ENCODE data around the gene BRIP1. TPM values are rescaled to one million over a fixed set of nuclear protein-coding genes. Genes with fewer than 3 reads are reported as not detected.
A peak's percentile ranks its signal among the peaks of the same experiment; 100 is the strongest.
"Not testable (repeated sequence)": the region's sequence is repeated elsewhere in the genome, so short reads cannot be mapped to it uniquely, and the experiment has no call there.

BRIP1 gene
- 10 to 100 TPM in 3 of 4 donors, 1 to 10 TPM in 1; 8.1 to 11.7 (median 10.8) TPM for polyA plus RNA-seq (ENCODE audit: insufficient read length in 4 of 4)

DNA sequence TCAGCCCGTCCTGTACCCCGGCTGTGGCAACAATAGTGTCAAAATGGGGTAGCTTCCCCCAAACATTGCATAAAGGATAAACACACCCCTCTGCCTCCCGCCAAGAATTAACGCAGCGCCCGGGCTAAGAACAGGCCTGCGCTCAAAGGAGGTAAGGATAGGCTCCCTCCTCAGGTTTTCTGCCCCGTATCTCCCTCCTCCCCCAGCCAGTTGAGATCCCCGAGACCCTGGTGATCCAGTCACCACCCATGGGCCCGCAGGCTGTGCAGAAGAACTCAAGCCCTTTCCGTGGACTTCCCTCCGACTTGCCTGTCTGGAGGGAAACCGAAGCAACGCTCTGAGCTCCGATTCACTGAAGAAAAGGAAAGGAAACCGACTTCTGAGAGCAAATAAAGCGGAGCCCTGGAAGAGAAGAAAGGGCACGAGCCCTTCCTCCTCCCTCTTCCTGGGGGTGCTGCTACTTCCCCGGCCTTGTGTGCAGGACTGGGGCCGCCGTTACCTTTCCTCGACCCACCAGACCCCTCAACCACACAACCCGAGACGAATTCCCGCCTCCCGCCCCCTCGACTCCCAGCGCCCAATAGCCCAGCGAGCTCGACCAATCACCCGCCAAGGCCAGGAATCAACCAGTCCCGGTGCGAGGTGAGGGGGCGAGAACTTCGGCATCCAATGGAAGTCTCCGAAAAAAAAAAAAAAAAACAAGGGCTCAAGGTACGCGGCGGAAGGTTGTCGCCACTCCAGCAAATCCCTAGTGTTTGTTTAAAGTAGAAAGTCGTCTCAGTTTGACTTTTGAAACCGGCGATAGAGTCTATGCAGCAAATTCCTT lies at the start of gene BRIP1:
Gene BRIP1, minus strand, starts transcription at position 554 of the 826 bp plus-strand sequence. CDS start 1,989 bp downstream, outside the sequence.
- peak; percentile 82 to 92 (median 90) for DNase-seq (ENCODE audit: low read depth in 4 of 4, low spot score in 3 of 4)

DNA sequence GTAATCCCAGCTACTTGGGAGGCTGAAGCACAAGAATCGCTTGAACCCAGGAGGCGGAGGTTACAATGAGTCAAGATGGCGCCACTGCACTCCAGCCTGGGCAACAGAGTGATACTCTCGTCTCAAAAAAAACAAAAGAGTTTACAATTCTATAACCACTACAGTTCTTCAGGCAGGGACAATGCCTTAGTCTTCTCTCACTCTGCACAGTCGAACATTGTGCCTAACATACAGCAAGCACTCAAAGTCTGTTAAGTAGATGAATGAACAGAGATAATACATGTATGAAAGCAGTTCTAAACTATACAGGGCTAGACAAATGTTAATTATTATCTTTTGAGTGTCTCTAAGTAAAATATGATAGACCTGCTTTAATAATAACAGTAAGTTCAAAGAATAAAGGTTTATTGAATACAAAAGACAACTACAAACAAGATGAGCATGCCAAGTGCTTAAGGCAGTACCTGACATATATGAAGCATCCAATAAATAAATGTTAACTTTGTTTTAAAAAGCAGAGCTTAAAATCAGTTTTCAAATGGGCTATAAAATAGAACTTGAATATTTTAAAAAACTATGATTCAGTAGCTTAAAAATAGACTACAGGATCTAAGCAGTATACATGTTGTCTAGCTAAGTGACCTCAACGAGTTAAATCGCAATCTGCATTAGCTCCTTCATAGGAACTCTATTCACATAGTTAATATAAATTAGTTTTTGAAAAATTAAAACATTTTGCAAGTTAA lies 45.1 kb upstream of the BRIP1 start:
- DNase-seq (ENCODE audit: low read depth in 4 of 4, low spot score in 3 of 4) = no peak

DNA sequence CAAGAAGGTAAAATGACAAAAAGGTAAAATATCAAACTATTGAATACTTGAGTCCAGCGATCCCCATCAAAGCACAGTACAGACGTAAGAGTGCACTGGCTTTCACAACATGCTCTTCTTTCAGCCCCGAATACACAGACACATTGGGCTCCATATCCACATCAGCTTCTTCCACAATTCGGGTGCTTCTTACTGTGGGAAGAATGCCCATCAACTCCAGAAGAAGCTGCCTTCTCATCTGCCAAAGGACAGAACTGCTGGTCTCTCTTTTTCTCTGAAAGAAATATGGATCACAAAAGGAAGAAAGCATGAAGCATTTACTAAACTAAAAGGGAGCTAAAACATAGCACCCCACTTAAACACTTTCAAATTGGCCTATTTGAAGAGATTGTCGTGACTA lies 44.0 kb upstream of the BRIP1 start:
- DNase-seq (ENCODE audit: low read depth in 4 of 4, low spot score in 3 of 4) = no peak

DNA sequence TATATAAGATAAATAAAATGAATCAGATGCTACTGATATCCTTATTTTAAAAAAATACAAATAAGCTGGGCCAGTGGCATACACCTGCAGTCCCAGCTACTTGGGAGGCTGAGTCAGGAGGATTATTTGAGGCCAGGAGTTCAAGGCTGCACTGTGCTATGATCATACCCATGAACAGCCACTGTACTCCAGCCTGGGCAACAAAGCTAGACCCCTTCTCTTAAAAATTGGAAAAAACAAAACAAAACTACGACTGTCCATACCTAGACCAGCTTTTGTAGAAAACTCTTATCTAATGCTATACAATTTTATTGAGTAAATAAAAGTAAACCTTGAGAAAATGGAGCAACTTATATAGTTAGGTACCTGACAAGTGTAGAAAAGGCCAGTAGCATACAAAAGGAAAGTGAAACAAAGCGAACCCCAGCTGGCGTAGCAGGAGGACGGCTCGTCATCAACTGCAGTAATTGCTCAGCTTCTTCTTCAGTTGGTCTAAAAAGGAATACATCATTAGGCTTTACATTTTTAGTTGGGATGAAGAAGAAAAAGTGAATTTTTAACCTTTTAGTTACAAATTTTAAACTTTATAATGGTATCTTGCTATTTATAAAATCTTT lies 40.9 kb upstream of the BRIP1 start:
- no peak for DNase-seq (ENCODE audit: low read depth in 4 of 4, low spot score in 3 of 4)

DNA sequence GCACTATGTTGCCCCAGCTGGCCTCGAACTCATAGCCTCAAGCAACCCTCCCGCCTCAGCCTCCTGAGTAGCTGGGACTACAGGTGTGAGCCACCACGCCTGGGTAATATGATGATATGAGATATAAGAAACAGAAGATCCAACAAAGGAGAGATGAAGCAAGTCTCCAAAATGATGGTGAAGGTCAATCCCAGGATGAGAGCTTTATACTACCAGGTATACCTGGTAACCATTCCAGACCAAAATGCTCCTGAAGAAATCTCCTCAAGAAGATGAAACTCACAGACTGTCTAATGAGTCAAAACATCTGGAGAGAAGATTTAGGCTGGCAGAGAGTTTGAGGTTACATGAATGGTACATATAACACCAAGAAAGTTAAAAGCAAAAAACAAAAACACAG lies 39.9 kb upstream of the BRIP1 start:
- DNase-seq (ENCODE audit: low read depth in 4 of 4, low spot score in 3 of 4) = no peak

DNA sequence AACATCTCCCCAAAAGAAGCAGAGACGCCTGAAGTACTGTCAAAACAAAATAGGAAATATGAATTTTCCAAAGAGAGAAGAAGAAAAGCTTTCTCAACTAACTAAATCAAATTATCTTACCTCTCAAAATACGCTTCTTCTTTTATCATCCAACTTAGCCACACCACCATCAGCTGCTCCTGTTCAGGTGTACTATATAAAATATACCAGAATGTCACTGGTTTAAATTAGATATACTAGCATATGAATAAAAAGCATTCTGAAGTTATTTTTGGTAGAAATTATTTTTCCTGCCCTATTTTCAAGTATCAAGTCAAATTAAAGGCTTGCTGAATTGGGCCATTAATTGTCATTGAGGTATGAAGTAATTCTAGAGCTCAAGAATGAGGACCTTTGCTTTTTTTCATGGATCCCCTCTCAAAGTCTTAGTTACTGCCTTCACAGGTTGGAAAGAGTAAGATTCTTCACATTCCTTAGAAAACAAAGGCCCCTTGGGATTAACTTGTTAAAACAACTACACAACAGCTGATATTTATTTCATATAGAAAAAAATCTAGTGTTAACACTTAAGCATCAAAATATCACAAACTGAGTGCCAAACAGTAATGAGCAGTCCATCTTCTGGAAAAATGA lies 34.3 kb upstream of the BRIP1 start:
- no peak for DNase-seq (ENCODE audit: low read depth in 4 of 4, low spot score in 3 of 4)

DNA sequence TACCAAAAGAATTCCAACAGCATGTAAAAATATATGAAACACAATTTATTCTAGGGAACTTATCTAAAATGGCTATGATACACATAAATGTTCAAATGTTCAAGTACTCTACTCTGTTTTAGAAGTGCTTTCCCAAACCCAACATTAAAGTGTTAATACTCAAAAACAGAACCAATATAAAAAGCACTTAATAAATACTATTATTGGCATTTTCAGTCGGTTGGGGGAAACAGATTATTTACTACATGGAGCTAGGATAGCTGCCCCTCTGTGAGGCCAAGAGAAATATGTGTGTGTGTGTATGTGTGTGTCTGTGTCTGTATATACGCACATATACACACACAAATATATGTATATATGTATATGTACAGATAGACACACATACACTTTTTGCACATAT lies 32.1 kb upstream of the BRIP1 start:
- DNase-seq (ENCODE audit: low read depth in 4 of 4, low spot score in 3 of 4) = no peak

DNA sequence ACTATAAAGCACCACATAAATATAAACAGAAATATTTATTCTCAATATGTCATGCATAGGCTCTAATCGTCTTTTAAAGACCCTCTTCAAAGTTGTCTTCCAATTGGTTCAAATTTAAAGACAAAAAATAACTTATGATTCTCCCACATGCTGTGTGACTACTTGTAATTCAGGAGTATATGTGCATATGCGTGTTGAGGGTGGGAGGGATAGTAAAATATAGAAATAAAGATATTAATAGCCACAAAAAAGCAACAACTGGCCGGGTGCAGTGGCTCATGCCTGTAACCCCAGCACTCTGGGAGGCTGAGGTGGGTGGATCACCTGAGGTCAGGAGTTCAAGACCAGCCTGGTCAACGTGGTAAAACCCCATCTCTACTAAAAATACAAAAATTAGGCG lies 31.0 kb upstream of the BRIP1 start:
- not testable (repeated sequence) for DNase-seq (ENCODE audit: low read depth in 4 of 4, low spot score in 3 of 4)

DNA sequence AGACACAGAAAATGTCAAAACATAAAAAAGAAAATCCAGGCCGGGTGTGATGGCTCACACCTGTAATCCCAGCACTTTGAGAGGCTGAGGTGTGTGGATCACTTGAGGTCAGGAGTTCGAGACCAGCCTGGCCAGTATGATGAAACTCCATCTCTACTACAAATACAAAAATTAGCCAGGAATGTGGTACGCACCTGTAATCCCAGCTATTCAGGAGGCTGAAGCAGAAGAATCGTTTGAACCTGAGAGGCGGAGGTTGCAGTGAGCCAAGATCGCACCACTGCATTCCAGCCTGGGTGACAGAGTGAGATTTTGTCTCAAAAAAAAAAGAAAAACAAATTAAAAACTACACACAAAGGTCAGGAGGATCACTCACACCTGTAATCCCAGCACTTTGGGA lies 24.4 kb upstream of the BRIP1 start:
- DNase-seq (ENCODE audit: low read depth in 4 of 4, low spot score in 3 of 4) = not testable (repeated sequence)

DNA sequence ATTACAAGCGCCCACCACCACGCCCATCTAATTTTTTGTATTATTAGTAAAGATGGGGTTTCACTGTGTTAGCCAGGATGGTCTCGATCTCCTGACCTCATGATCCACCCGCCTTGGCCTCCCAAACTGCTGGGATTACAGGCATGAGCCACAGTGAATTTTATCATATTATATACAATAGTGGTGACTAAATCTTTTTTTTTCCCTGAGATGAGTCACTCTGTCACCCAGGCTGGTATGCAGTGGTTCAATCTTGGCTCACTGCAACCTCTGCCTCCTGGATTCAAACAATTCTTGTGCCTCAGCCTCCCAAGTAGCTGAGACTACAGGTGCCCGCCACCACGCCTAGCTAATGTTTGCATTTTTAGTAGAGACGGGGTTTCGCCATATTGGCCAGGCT lies 22.5 kb upstream of the BRIP1 start:
- DNase-seq (ENCODE audit: low read depth in 4 of 4, low spot score in 3 of 4) = not testable (repeated sequence)

DNA sequence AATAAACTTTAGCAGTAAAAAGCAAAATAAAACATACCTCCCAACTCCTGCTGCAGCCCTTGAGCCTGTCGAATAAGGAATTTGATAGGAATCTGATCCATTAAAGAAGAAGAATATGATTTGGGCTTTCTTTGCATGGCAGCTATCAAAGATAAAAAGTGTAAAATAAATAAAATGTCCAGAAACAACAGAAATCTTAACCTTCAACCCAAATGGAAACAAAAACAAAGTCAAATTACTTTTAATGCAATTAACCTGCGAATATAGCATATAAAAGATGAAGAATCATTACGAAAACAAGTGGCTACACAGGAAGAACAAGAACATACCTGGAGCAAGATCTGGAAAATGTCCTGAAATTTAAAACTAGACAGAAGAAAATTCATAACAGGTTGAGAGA lies 21.5 kb upstream of the BRIP1 start:
- DNase-seq (ENCODE audit: low read depth in 4 of 4, low spot score in 3 of 4) = no peak

DNA sequence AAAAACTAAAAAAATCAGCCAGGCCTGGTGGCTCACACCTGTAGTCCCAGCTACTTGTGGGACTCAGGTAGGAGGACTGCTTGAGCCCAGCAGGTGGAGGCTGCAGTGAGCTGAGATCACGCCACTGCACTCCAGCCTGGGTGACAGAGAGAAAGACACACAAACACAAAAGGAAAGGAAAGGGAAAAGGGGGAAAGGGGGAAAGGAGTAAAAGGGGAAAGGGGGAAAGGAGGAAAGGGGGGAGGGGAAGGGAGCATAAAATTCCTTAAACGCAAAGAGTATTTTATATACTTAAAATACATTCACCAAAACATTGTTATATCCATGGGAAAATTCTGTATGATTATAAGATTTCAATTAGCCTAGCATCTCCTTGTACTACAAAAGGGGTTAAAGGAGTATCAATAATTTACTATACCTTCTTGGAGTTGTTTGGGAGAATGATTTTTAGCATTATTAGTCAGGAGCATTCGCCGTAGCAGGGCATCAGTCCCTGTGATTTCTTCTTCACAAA lies 17.3 kb upstream of the BRIP1 start:
- DNase-seq (ENCODE audit: low read depth in 4 of 4, low spot score in 3 of 4) = no peak

DNA sequence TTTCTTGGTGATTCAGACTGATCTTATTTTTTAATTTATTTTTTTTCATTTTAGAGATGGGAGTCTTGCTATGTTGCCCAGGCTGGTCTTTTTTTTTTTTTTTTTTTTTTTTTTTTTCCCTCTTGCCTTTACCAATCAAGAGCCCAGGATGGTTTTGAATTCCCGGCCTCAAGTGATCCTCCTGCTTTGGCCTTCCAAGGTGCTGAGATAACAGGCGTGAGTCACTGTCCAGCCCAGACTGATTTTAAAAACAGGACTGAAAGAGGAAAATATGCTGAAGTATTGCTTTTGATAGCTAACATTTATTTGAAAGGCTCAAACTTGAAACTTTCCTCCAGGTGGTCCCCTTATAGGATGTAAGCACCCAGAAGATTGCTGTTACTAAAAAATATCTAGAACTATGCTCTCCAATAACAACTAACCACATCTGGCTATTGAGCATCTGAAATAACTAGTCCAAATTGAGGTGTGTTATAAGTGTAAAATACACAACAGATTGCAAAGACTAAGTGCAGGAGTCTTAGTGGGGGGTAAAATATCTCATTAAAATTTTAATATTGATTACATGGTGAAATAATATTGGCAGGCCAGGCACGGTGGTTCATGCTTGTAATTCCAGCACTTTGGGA lies 15.8 kb upstream of the BRIP1 start:
- DNase-seq (ENCODE audit: low read depth in 4 of 4, low spot score in 3 of 4) = no peak

DNA sequence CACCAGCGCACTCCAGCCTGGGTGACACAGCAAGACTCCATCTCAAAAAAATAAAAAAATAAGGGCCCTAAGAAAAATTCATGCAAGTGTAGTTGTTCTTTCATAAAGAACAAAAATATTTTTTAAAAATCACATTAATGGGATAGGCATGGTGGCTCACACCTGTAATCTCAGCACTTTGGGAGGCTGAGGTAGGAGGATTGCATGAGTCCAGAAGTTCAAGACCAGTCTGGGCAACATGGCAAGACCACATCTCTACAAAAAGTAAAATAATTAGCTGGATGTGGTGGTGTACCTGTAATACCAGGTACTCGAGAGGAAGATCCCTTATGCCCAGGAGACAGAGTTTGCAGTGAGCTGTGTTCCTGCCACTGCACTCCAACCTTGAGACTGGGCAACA lies 15.2 kb upstream of the BRIP1 start:
- DNase-seq (ENCODE audit: low read depth in 4 of 4, low spot score in 3 of 4) = no peak

DNA sequence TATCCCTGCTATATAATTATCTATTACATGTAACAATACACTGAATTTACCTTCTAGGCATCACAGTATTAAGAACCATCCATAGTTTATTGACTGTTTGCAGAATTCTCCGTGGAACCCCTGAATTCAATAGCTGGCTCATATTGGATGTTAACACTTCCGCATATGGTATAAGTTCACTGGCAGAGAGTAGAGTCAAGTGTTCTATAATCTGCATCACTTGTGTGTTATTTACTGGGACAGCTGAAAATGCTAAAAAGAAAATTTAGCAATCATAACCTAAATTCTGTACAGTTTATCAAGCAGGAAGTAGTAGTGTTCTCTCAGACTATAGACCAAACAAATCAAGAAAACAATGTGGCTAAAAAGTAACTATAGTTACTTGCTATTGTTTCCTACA lies 14.5 kb upstream of the BRIP1 start:
- no peak for DNase-seq (ENCODE audit: low read depth in 4 of 4, low spot score in 3 of 4)

DNA sequence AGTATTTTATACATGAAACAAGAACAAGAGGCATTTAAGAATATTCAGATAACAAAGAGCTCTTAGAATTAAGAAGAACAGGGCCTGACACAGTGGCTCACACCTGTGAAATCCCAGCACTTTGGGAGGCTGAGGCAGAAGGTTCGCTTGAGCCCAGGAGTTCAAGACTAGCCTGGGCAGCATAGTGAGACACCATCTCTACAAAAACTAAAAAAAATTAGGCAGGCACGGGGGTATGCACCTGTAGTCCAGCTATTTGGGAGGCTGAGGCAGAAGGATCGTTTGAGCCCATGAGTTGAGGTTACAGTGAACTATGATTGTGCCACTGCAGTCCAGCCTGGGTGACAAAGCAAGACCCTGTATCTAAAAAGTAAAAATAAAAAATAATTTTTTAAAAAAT lies 12.5 kb upstream of the BRIP1 start:
- DNase-seq (ENCODE audit: low read depth in 4 of 4, low spot score in 3 of 4) = no peak

DNA sequence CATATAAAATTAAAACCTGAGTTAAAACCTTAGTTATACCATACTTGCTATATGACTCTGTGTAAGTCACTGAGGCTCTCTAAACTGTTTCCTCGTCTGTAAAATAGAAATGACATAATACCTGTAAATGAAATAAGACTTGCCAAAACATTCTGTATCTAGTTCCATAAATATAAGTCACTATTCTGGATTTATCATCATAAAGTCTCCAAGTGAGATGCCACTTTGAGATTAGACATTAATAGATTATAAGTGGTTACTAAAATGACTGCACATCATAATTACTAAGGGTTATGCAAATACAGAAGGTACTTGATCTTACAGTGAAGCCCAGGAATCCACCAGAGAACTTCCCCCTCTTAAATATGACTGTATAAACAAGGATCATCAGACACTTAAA lies 12.0 kb upstream of the BRIP1 start:
- no peak for DNase-seq (ENCODE audit: low read depth in 4 of 4, low spot score in 3 of 4)

DNA sequence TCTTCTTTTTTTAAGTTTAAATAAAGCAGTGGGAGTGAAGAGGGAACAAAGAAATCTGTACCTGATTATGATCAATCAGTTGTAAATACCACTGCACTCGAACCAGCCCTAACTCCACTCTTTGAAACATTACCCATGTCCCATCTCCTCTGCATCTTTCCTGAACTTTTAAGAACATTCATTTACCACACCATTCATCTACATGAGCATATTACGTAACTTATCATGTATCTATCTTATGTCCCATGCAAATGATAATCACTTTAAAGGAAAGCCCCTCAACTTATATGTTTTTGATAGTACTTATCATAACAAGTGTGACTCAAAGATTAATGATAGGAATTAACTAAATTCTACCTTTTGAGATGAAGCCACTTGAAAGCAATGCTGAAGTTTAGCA lies 10.7 kb upstream of the BRIP1 start:
- DNase-seq (ENCODE audit: low read depth in 4 of 4, low spot score in 3 of 4) = no peak

DNA sequence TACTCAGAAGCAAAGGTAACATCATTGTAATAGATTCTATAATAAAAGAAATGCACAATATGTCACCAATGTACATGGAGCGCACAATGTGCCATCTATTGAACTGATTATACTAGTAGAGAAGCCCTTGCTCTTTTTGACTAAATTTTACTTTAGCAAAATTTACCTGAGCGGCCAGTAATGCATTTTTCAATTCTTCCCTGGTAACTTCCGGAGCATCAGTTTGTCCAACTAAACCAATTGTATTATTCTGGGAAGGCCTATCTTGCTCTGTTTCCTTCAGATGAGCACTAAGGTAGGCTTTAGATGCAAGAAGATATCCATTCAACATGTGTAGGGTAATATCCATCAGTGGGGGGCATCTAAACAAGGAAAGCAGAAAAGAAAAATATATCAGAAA lies 8.8 kb upstream of the BRIP1 start:
- DNase-seq (ENCODE audit: low read depth in 4 of 4, low spot score in 3 of 4) = no peak

DNA sequence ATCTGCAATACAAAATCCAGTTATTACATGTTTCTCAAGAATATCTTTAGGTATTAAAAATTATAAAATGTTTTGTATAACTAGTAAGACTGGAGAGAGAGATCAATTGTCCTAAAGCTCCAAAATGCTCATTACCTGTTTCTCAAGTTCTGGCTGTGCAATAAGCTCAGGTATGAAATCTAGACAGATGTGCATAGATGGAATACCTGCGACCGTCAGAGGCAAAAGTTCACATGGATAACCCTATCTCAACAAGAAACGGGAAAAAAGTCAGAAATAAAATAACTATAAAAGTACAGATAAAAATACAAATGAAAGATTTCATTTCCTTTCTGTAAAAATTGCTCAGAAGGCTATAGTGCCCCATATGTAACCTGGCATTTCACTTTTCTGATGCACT lies 5.8 kb upstream of the BRIP1 start:
- no peak for DNase-seq (ENCODE audit: low read depth in 4 of 4, low spot score in 3 of 4)
